IPS-18a (cell line): ENCODE measurements around the gene HARBI1.

Experiments used
- H3K27ac ChIP-seq: one replicate; pipeline ENCODE4 v1.5.1; 2013; ENCODE audit warnings: low read length
- H3K27me3 ChIP-seq: one replicate; pipeline ENCODE4 v1.6.1; 2013; ENCODE audit warnings: mild to moderate bottlenecking, low read length; ENCODE audit not compliant: control insufficient read depth, insufficient read depth
- H3K36me3 ChIP-seq: one replicate; pipeline ENCODE4 v1.6.1; 2013; ENCODE audit warnings: low read depth, low read length; ENCODE audit not compliant: control insufficient read depth
- H3K4me1 ChIP-seq: one replicate; pipeline ENCODE4 v1.6.1; 2013; ENCODE audit warnings: low read depth, low read length; ENCODE audit not compliant: control insufficient read depth
- H3K4me3 ChIP-seq: one replicate; pipeline ENCODE4 v1.5.1; 2013; ENCODE audit warnings: low read length
- H3K9ac ChIP-seq: one replicate; pipeline ENCODE4 v1.6.1; 2013; ENCODE audit warnings: mild to moderate bottlenecking, low read length, moderate library complexity
- H3K9me3 ChIP-seq: one replicate; pipeline ENCODE4 v1.6.1; 2013; ENCODE audit warnings: low read depth, low read length; ENCODE audit not compliant: control insufficient read depth

The HARBI1 gene

GRCh38 chr11:46617134-46617971, at the start of gene HARBI1, which contains the start of gene ATG13:
Gene HARBI1 (minus strand): TSS chr11:46617227. CDS start chr11:46616237, 990 bp downstream.
Gene ATG13 (plus strand): TSS chr11:46617553. CDS start chr11:46644292, 26,739 bp downstream.
- Histone ChIP-seq H3K36me3 (peaks cover 8% of the 10 kb centered on the region), H3K4me3 (peak within 1 kb of the TSS; percentile 96), H3K27me3 (no peaks in the 10 kb centered on the region), H3K27ac (peak within 1 kb of the TSS; percentile 99), H3K4me1 (peaks cover 8% of the 10 kb centered on the region), H3K9me3 (no peaks in the 10 kb centered on the region), H3K9ac (peak within 1 kb of the TSS; percentile 98)

DNA sequence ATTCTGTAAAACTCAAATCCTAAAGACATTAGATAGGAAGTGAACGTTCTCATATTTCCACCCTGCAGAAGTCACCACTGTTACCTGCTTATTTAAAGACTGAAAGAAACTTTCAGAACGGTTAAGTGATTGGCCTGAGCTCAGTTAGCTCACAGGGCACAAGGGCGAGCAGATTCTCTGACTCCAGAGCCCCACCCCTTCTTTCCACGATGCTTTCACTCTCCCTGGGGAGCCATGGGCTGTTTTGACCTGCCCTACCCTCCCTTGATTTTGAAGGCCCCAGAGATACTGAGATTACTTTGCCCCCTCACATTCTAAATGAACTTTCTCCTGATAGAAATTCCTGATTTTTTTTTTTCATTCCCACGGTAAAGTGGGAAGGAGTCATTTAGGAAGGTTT, 49.5 kb upstream of the HARBI1 start:
- Histone ChIP-seq H3K4me1 (no peaks in the 10 kb centered on the region), H3K36me3 (peaks cover 59% of the 10 kb centered on the region), H3K9me3 (no peaks in the 10 kb centered on the region), H3K4me3 (no peak overlapping the region), H3K9ac (no peak overlapping the region), H3K27me3 (no peaks in the 10 kb centered on the region), H3K27ac (no peak overlapping the region)

DNA sequence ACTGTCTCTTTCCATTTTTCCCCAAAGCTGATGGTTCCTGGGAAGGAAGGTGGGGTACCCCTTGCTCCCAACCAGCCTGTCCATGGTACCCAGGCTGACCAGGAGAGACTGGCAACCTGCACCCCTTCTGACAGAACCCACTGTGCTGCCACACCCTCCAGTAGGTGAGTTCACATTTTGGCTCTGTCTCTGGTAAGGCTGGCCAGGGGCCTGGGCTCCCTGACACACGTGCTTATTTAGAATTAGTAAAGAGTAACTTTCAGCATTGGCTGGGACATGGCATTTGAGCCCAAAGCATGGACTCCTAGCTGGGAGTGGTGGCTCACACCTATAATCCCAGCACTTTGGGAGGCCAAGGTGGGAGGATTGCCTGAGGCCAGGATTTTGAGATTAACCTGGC, 48.3 kb upstream of the HARBI1 start:
- H3K27ac ChIP-seq: no peak overlapping the region
- peaks cover 53% of the 10 kb centered on the region for H3K36me3 ChIP-seq
- H3K9me3 ChIP-seq: no peaks in the 10 kb centered on the region
- no peaks in the 10 kb centered on the region for H3K4me1 ChIP-seq
- H3K4me3 ChIP-seq: no peak overlapping the region
- H3K9ac ChIP-seq: no peak overlapping the region
- no peaks in the 10 kb centered on the region for H3K27me3 ChIP-seq

DNA sequence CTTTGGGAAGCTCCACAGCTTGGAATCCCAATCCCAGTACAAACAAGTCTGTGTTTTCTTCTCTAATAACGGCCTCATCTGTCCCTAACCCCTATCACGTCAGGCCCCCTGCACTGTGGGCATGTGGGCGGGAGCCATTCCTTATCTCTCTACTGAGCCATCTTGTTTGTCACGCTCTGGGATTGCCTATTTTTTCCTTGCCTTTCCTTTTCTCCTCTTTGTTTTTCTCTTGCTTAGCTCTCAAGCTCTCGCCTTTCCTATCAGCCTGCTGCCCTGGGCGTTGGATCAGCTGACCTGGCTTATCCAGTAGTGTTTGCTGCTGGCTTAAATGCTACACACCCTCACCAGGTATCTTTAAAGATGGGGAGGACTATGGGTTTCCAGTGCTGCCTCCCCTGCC, 47.6 kb upstream of the HARBI1 start:
- no peak overlapping the region for H3K27ac ChIP-seq
- no peak overlapping the region for H3K9ac ChIP-seq
- no peaks in the 10 kb centered on the region for H3K27me3 ChIP-seq
- no peak overlapping the region for H3K4me3 ChIP-seq
- no peaks in the 10 kb centered on the region for H3K4me1 ChIP-seq
- no peaks in the 10 kb centered on the region for H3K9me3 ChIP-seq
- H3K36me3 ChIP-seq: peaks cover 57% of the 10 kb centered on the region

GRCh38 chr11:46663277-46663940, 46.4 kb upstream of the HARBI1 start:
- Histone ChIP-seq H3K27ac (no peak overlapping the region), H3K27me3 (no peaks in the 10 kb centered on the region), H3K4me3 (no peak overlapping the region), H3K9me3 (no peaks in the 10 kb centered on the region), H3K9ac (no peak overlapping the region), H3K4me1 (no peaks in the 10 kb centered on the region), H3K36me3 (peaks cover 58% of the 10 kb centered on the region)

DNA sequence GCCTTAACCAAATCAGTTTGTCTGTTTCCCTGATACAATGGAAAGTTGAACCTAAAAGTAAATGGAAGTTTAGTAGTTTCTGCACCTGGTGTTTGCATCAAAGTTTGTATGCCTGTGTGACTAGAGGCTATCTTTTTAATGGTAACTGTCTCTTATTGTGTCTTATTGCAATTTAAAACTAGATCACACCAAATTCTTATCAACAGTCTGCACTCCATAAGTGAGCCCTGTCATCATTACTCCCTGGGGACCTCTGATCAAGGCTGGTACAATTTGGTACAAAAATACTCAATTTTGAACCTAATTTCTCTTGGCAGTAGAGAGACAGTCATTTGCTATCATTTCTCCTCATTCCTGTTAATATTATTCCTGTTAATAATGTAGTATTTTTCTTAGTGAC, 45.3 kb upstream of the HARBI1 start:
- H3K36me3 ChIP-seq: peaks cover 58% of the 10 kb centered on the region
- no peaks in the 10 kb centered on the region for H3K27me3 ChIP-seq
- no peak overlapping the region for H3K27ac ChIP-seq
- no peak overlapping the region for H3K4me3 ChIP-seq
- no peaks in the 10 kb centered on the region for H3K4me1 ChIP-seq
- no peak overlapping the region for H3K9ac ChIP-seq
- no peaks in the 10 kb centered on the region for H3K9me3 ChIP-seq

DNA sequence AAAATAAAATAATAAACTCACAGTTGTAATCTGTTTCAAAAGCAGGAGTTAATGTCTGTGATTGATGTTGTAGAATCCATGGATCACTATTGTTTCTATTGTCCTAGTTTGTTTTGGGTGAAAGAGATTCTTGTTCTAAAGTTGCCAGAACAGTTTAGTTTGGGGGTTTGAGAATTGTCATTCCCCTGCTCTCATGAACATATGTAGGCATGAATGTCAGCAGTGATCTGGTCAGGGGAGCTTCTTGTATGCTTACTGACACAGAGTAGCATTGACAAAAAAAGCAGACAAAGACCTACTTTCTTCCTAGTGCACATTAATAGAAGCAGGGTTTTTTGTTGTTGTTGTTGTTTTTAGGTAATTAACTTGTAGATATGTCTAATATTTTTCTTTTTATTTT, 44.8 kb upstream of the HARBI1 start:
- Histone ChIP-seq H3K27ac (no peak overlapping the region), H3K9me3 (no peaks in the 10 kb centered on the region), H3K9ac (no peak overlapping the region), H3K27me3 (no peaks in the 10 kb centered on the region), H3K36me3 (peaks cover 58% of the 10 kb centered on the region), H3K4me1 (no peaks in the 10 kb centered on the region), H3K4me3 (no peak overlapping the region)

DNA sequence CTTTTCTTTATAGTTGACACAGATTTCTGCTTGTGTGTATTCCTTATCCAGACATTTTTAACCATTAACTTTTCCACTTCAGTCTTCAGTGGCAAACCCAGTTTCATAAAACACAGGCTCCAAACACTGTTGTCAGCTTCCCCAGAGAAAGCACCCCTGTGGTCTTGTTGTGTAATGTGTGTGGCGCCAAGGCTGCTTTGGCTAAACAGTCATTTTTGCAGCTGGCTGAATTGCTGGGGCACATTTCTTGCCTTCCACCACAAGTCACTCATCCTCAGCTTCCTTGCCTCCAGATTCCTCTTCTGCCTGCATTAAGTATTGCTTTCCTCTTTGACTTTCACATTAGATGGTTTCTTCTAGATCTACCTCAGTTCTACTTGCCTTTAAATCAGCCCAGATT, 42.9 kb upstream of the HARBI1 start:
- Histone ChIP-seq H3K27me3 (no peaks in the 10 kb centered on the region), H3K36me3 (peaks cover 61% of the 10 kb centered on the region), H3K9ac (no peak overlapping the region), H3K27ac (no peak overlapping the region), H3K9me3 (no peaks in the 10 kb centered on the region), H3K4me3 (no peak overlapping the region), H3K4me1 (no peaks in the 10 kb centered on the region)

- no peaks in the 10 kb centered on the region for H3K27me3 ChIP-seq
- no peak overlapping the region for H3K4me3 ChIP-seq
- no peaks in the 10 kb centered on the region for H3K9me3 ChIP-seq
- H3K27ac ChIP-seq: no peak overlapping the region
- peaks cover 57% of the 10 kb centered on the region for H3K36me3 ChIP-seq
- H3K4me1 ChIP-seq: no peaks in the 10 kb centered on the region
- H3K9ac ChIP-seq: no peak overlapping the region
Observed at GRCh38 chr11:46658259-46658658, 41.2 kb upstream of the HARBI1 start.

GRCh38 chr11:46657186-46657585, 40.2 kb upstream of the HARBI1 start:
- Histone ChIP-seq H3K4me3 (no peak overlapping the region), H3K27ac (no peak overlapping the region), H3K36me3 (peaks cover 59% of the 10 kb centered on the region), H3K27me3 (no peaks in the 10 kb centered on the region), H3K4me1 (no peaks in the 10 kb centered on the region), H3K9me3 (no peaks in the 10 kb centered on the region), H3K9ac (no peak overlapping the region)

- H3K9ac ChIP-seq: no peak overlapping the region
- no peak overlapping the region for H3K27ac ChIP-seq
- H3K27me3 ChIP-seq: no peaks in the 10 kb centered on the region
- H3K4me1 ChIP-seq: no peaks in the 10 kb centered on the region
- peaks cover 70% of the 10 kb centered on the region for H3K36me3 ChIP-seq
- no peak overlapping the region for H3K4me3 ChIP-seq
- H3K9me3 ChIP-seq: no peaks in the 10 kb centered on the region
Observed at GRCh38 chr11:46655631-46656030, 38.6 kb upstream of the HARBI1 start.
